RPMI8226 (cell line): Measurements from ENCODE around the gene DSE.

Source experiments
- DNase-seq: peaks from one replicate; pipeline ENCODE4 v3.0.0-alpha.2; 2015

Gene DSE

DNA sequence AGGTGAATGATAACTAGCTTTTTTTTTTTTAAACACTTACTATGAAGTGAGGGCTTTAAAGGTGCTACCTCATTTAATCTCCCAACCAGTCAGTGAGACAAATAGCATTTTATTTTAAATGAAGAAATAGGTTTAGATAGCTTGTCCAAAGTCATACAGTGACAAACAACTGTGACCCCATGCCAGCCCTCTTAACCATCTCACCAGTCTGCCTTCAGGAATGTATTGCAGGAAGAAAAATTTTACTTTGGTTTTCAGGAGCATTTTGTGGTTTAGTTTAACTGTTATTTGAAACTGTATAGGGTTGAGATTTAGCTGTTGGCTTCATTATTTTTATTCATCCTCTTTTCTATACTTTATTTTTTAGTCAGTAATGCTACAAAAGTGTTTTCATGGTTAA lies 18.6 kb downstream of the DSE start:
- no peak for DNase-seq

- peak; percentile 21 for DNase-seq
Observed at GRCh38 chr6:116390581-116390980, 19.8 kb downstream of the DSE start.

- DNase-seq, result no peak
Observed at GRCh38 chr6:116392132-116393013, 21.6 kb downstream of the DSE start.

DNA sequence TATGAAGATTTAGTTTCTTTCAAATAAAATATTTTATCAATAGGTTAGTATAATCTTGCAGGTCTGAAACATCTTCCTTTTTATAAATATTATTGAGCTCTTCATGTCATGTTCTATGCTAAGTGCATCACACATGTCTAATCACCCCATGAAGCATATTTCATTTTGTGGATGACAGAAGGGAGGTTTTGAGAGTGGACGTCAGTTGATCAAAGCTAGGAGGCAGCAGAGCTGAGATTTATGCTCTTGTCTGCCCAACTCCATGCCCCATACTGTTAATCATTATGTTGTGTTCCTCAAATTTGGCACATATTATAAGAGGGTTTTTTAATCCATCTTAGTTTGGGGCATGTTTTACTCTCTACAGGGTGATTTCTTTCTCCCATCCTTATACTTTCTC lies 22.7 kb downstream of the DSE start:
- no peak for DNase-seq

GRCh38 chr6:116395647-116396046 lies 24.9 kb downstream of the DSE start:
- DNase-seq, result no peak

- no peak for DNase-seq
Observed at GRCh38 chr6:116396441-116396840, 25.7 kb downstream of the DSE start.

DNA sequence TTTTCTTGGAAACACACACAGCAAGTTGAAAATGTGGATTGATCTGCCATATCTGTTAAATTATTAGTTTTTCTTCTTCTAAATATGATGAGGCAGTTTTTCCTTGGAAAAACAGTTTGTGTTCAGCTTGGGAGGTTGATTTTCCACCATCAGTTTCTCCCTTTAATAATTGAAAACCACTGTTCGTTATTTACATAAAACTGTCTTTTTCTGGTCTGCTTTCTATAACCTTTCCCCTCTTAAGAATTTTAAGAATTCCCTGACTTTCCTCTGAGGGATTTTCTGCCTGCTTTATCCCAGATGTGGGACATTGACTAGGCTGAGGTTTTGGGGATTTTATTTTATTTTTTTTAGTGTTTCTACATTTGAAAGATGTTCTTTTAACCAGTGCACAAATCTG lies 27.2 kb downstream of the DSE start:
- DNase-seq, result no peak

DNA sequence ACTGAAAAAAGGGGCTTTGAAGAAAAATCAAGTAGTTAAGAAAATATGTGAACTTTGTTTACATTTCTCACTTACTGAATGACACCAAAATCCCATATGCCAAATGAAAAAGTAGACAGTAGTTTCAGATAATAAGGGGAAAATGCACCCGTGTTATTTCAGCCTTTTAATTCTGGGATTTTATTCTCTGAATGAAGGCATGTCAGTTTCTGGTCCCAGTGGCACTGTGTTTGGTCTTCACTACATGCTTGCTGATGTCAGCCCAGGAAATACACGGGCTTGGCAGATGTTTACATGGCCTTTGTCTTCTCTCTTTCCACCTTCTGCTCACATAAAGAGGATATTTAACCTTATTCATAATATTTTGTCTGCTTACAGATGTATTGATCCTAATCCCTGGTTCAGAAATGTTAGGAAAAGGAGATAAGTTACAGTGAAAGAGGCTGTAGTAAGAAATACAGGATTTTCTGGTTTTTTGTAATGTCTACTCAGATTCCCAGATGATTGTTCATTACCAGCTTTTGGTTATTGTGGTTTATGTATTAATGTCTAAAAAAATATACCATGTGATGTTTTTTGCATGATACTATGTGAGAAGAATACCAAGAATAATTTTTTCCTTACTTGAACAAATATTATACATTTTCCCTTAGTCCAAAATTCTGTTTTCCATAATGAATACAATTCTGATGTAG lies 27.7 kb downstream of the DSE start:
- DNase-seq, result peak; percentile 24

GRCh38 chr6:116399287-116399686 lies 28.5 kb downstream of the DSE start:
- no peak for DNase-seq

- no peak for DNase-seq
Observed at GRCh38 chr6:116400328-116400727, 29.6 kb downstream of the DSE start.

DNA sequence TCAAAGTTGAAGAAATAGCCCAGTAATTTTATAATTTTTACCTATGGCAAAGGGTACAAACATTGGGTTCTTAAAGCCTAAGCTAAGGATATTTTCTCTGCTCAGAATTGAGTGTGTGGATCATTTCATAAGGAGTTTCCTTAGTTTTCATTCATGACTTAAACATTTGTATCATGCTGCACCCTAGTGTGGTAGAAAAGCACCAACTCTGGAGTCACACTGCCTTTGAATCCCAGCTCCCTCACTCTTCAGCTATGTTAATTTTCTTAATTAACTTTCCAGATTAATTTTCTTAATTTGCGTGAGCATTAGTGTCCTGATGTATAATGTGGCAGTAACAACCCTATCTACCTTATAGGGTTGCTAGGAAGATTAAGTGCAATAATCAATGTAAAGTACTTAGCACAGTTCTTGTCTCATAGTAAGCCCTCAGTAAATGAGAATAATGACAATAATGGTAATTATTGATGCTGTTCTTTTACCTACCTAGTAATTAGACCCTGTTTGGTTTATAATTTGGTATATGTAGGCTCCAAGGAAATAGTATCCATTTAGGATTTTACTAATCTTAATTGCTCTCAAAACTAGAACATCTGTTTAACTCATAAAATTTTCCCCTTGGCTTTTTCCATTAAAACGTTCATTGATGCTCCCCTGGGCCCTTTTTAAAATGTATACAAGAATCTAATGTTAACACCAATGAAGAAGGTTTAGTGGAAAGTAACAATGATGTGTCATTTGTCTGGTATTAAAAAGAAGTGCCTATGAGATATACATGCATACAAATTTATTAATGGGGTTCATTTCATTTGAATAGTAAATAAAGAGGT lies 31.6 kb downstream of the DSE start:
- DNase-seq, result no peak

GRCh38 chr6:116403205-116403604 lies 32.5 kb downstream of the DSE start:
- no peak for DNase-seq

- no peak for DNase-seq
Observed at GRCh38 chr6:116404696-116405095, 33.9 kb downstream of the DSE start.

DNA sequence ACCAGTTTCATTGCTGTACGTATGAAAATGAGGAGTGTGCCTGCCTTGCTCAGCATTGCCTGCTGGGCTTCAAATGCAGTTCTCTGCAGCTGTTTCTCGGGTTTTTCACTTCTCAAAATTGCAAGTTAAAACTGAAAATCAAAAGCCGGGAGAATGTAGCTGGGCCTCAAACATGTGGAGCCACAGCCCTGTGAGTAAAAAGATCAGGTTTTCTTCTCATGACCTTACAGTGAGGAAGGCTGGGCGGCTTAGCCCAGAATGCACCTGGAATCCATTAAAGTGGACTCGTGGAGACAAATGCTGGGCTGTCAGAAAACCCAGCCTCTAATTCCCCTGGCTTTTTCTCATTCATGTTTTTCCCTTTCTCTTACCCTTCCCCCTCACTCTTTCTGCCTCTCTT lies 34.4 kb downstream of the DSE start:
- DNase-seq, result peak; percentile 84

- peak; percentile 46 for DNase-seq
Observed at GRCh38 chr6:116405652-116406356, 35.1 kb downstream of the DSE start.

GRCh38 chr6:116406678-116407345 lies 36.1 kb downstream of the DSE start:
- DNase-seq, result no peak

DNA sequence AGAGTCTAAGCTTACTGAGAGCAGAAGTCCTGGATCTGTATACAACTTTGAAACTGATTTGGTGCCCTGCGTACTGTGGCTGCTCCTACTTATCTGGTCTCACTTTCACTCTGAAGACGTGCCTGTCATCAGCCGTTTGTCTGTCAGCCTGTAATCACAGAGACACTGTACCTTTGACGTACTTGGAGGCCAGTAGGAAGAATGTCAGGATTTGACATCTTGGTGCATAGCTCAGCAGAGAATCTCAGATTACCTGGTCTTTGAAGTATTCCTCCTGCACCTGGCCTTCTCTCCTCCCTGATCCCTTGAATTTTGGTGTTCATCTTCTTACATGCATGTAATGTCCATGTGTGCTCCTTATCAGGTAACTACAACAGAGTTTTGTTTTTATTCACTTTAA lies 37.7 kb downstream of the DSE start:
- DNase-seq, result no peak

DNA sequence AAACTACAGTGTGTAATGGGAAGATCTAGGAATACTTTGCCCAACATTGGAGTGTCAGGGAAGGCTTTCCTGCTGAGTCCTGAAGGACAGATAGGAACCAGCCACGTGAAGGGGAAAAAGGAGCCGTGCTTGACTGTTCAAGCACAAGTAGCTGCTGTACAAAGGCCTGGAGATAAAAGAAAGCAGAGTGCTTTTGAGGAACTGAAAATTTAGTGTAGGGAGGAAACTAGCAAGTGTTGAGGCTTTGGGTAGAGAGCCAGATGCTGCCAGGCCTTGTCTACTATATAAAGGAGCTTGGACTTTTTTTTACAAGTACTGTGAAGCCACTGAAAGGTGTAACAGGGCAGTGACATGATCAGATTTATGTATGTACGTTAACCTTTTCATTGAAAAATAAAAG lies 39.0 kb downstream of the DSE start:
- DNase-seq, result peak; percentile 79

GRCh38 chr6:116411284-116411623 lies 40.5 kb downstream of the DSE start:
- peak; percentile 75 for DNase-seq

GRCh38 chr6:116412270-116412669 lies 41.5 kb downstream of the DSE start:
- no peak for DNase-seq

DNA sequence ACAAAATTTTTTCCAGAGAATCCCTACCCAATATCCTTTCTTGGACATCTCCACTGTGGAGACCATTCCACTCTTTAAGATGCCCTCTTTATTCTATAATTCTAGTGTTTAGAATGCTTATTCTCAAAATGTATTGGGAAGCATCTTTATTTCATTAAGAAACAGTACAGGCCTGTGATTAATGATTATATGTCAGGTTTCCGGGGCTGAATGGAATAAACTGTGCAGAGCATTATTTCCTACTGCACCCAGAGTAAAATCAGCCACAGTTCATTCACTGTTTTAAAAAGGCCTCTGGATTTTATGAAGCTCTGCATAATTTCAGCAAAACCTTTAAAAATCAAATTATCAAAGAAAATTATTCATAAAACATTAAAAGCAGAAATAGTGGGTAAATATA lies 42.6 kb downstream of the DSE start:
- no peak for DNase-seq

- DNase-seq, result no peak
Observed at GRCh38 chr6:116417661-116418060, 46.9 kb downstream of the DSE start.
